Natural killer cell treated with Interleukin-12 subunit alpha and Interleukin-12 subunit beta and Interleukin-15 and Interleukin-18, amount 100 ng/mL, for 72 hours (primary cell): ENCODE results near the gene TCP1. TPM values are rescaled to one million over a fixed set of nuclear protein-coding genes. Genes with fewer than 3 reads are reported as not detected.
A peak's percentile ranks its signal among the peaks of the same experiment; 100 is the strongest.
"Not testable (repeated sequence)": the region's sequence is repeated elsewhere in the genome, so short reads cannot be mapped to it uniquely, and the experiment has no call there.

Source experiments
- ATAC-seq, 2 donors: fragments of 150-1000 bp; cut with Tn5 transposase in 1 of 2; sonication (Bioruptor Pico), chemical (Tn5 transposase) in 1 of 2; 2 replicates each; pipeline ENCODE4 v1.10.0; 2021
- DNase-seq: peaks from one replicate; pipeline ENCODE4 v3.0.0; 2022; ENCODE audit warnings: low spot score
- H3K27ac Mint-ChIP-seq, 2 donors: 1 replicate in 1 of 2; 2 replicates in 1 of 2; pipeline ENCODE4 v1.8.0; 2022; ENCODE audit warnings: mixed read lengths in 2 of 2, mild to moderate bottlenecking in 1 of 2, moderate library complexity in 1 of 2
- H3K27me3 Mint-ChIP-seq, 2 donors: 1 replicate in 1 of 2; 2 replicates in 1 of 2; pipeline ENCODE4 v1.8.0; 2022; ENCODE audit warnings: mixed read lengths in 2 of 2
- H3K36me3 Mint-ChIP-seq: one replicate; pipeline ENCODE4 v1.8.0; 2022; ENCODE audit warnings: mixed read lengths
- H3K4me1 Mint-ChIP-seq, 2 donors: 1 replicate in 1 of 2; 2 replicates in 1 of 2; pipeline ENCODE4 v1.8.0; 2022; ENCODE audit warnings: low read depth in 2 of 2, mixed read lengths in 2 of 2, mild to moderate bottlenecking in 1 of 2
- H3K4me3 Mint-ChIP-seq: one replicate; pipeline ENCODE4 v1.8.0; 2022; ENCODE audit warnings: mixed read lengths
- H3K9me3 Mint-ChIP-seq: 2 replicates; pipeline ENCODE4 v1.8.0; 2022; ENCODE audit warnings: mixed read lengths
- total RNA-seq, 2 donors: library from RNA; stranded (reverse); gene quantifications; one replicate each; pipeline ENCODE4 v1.2.3, GENCODE V29; 2022

Gene TCP1
- total RNA-seq, 2 donors from 2014 or later: 360 to 498 TPM

DNA sequence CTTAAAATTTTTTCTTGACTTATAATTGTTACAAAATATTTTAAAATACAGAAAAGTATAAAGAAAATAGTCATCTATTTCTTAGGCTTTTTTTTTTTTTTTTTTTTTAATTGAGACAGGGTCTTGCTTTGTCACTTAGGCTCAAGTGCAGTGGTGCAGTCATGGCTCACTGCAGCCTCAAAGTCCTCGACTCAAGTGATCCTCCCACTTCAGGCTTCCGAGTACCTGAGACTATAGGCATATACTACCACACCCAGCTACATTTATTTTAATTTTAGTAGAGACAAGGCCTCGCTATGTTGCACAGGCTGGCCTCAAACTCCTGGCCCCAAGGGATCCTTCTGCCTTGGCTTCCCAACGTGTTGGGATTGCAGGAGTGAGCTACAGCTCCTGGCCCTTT lies 32.9 kb downstream of the TCP1 start:
- Mint-ChIP-seq H3K36me3 (peaks cover 30% of the 10 kb centered on the region), H3K4me1 (peaks cover 23 to 25% of the 10 kb centered on the region in 2 donors), H3K4me3 (no peak overlapping the region), H3K27ac (no peak overlapping the region), H3K9me3 (no peaks in the 10 kb centered on the region), H3K27me3 (no peaks in the 10 kb centered on the region)
- no peak for ATAC-seq
- no peak for DNase-seq

DNA sequence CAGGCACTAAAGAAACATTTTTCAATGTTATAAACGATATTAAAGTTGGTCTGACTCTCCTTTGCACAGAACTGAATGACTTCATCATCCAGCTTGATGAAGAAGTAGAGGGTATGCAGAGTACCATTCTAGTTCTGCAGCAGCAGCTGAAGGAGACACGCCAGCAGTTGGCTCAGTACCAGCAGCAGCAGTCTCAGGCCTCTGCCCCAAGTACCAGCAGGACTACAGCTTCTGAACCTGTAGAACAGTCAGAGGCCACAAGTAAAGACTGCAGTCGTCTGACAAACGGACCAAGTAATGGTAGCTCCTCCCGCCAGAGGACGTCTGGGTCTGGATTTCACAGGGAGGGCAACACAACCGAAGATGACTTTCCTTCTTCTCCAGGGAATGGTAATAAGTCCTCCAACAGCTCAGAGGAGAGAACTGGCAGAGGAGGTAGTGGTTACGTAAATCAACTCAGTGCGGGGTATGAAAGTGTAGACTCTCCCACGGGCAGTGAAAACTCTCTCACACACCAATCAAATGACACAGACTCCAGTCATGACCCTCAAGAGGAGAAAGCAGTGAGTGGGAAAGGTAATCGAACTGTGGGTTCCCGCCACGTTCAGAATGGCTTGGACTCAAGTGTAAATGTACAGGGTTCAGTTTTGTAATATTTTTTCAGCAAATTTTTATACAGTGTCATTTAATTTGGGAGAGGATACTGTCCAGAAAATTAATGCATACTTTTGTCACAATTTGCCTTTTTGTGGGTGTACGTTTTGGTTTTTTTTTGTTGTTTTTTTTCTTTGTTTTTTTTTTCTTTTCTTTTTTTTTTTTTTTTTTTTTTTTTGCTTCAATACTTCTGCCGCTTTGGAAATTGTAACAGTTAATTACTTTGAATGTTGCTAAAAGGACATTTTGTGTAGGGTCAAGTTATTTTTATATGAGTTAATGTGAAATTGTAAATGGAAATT lies 34.2 kb downstream of the TCP1 start:
- H3K4me1 Mint-ChIP-seq: peaks cover 12 to 13% of the 10 kb centered on the region in 2 donors
- ATAC-seq (no peak), DNase-seq (no peak)
- no peak overlapping the region for H3K4me3 Mint-ChIP-seq
- no peaks in the 10 kb centered on the region for H3K9me3 Mint-ChIP-seq
- H3K27me3 Mint-ChIP-seq: no peaks in the 10 kb centered on the region
- peak overlapping the region in 1 of 2 donors; percentile 32 for H3K27ac Mint-ChIP-seq
- peaks cover 30% of the 10 kb centered on the region for H3K36me3 Mint-ChIP-seq

DNA sequence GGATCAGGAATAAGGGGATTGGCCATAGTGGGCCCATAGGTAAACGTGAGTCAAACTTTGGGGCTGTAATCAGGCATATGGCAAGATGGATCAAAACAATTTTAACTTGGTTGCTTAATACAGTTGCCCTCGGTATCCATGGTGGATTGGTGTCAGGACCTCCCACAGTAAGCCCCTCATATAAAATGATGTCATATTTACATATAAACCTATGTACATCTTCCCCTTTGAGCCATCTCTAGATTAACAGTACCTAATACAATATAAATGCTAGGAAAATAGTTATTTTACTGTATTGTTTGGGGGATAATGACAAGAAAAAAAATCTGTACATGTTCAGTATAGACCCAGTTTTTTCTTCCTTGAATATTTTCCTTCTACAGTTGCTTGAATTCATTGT lies 35.0 kb downstream of the TCP1 start:
- H3K4me3 Mint-ChIP-seq: no peak overlapping the region
- H3K27ac Mint-ChIP-seq: peak overlapping the region in 1 of 2 donors; percentile 42
- peaks cover 7% of the 10 kb centered on the region in 2 donors for H3K4me1 Mint-ChIP-seq
- H3K36me3 Mint-ChIP-seq: peaks cover 29% of the 10 kb centered on the region
- DNase-seq (no peak), ATAC-seq (no peak)
- H3K9me3 Mint-ChIP-seq: no peaks in the 10 kb centered on the region
- no peaks in the 10 kb centered on the region for H3K27me3 Mint-ChIP-seq

DNA sequence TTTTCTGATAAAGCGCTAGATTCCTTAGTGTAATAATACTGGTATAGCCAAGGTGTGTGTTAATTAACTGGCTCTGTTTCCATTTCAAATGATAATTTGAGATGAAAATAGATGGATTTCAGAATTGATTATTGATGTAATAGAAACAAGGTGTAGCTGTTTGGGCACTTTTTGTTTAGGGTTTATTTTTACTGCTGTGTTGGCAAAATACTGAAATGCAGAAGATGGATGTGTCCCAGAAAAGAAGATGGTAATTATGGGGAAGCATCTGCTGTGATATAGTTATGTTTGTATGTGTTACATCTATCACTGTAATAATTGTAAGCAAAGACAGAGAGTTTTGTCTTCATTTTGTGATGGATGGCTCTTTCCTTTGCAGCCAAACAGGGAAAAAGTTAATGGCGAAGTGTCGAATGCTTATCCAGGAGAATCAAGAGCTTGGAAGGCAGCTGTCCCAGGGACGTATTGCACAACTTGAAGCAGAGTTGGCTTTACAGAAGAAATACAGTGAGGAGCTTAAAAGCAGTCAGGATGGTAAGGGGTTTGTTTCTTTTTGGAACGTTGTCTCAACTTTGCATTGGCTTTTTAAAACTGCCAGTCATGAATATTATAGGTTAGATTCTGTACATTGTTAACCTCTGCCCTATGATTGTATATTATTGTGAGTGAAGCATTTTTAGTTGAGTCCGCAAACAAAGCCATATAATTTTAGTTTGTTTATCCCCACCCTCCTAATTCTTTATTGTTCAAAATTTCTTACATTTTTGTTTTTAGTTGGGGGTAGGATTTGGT lies 36.1 kb downstream of the TCP1 start:
- ATAC-seq (no peak), DNase-seq (no peak)
- Mint-ChIP-seq H3K36me3 (peaks cover 31% of the 10 kb centered on the region), H3K27ac (peak overlapping the region in 1 of 2 donors; percentile 42), H3K4me3 (no peak overlapping the region), H3K4me1 (peaks cover 2 to 3% of the 10 kb centered on the region in 2 donors), H3K9me3 (no peaks in the 10 kb centered on the region), H3K27me3 (no peaks in the 10 kb centered on the region)

DNA sequence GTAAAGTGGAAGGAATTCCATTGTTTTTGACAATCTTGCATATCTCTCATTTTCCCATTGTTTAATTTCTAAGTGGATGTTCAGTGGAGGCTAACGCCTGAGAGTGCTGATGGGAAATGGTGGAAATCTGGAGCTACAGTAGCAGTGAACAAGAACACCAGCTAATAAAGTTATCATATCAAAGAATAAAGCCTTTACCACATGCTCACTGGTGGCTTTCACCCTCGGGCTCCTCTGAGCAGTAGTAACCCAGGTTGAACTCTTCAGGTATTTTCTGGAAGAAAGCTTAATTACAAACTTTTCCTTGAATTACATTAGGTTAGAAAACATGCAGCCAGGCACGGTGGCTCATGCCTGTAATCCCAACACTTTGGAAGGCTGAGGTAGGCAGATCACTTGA lies 38.0 kb downstream of the TCP1 start:
- Mint-ChIP-seq H3K27me3 (no peaks in the 10 kb centered on the region), H3K36me3 (peaks cover 34% of the 10 kb centered on the region), H3K4me1 (no peaks in the 10 kb centered on the region), H3K9me3 (no peaks in the 10 kb centered on the region), H3K27ac (no peak overlapping the region), H3K4me3 (no peak overlapping the region)
- no peak for DNase-seq
- no peak for ATAC-seq

DNA sequence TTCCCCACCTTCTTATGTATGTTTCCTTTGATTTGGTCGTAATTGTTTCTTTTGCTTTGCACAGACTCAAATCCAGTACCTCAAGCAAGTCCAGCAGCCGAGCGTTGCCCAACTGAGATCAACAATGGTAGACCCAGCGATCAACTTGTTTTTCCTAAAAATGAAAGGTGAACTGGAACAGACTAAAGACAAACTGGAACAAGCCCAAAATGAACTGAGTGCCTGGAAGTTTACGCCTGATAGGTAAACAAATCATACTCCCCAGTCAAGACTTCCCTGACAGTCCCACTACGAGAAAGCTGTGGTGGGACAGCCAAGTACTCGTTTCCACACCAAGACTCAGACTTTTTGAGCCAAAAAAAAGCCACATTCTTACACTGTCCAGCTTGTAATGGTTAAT lies 41.3 kb downstream of the TCP1 start:
- not testable (repeated sequence) for H3K4me3 Mint-ChIP-seq, H3K9me3 Mint-ChIP-seq, H3K27me3 Mint-ChIP-seq, ATAC-seq, DNase-seq
- Mint-ChIP-seq H3K4me1 (peaks cover 12 to 14% of the 10 kb centered on the region in 2 donors), H3K36me3 (peaks cover 42% of the 10 kb centered on the region), H3K27ac (peak overlapping the region in 1 of 2 donors; percentile 39)

DNA sequence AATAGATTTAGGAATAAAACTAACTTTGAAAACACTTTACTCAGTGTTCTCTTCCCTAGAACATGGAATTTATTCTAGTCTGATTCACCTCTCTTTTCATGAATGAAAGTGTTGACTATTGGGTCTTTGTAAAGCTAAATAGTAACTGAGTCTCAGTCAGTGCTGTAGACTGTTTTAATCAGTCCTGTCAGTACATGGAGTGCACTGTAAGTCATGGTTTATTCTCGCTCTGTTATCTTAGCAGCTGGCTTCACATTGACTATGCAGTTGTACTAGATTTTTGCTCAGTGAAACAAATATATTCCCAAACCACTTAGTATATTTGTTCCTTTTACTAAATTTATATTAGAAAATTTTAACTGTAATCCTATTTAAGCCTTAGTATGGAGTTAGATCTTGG lies 42.6 kb downstream of the TCP1 start:
- Mint-ChIP-seq H3K27ac (no peak overlapping the region), H3K4me1 (peaks cover 12 to 14% of the 10 kb centered on the region in 2 donors), H3K4me3 (no peak overlapping the region), H3K9me3 (no peaks in the 10 kb centered on the region), H3K36me3 (peaks cover 39% of the 10 kb centered on the region), H3K27me3 (no peaks in the 10 kb centered on the region)
- DNase-seq (no peak), ATAC-seq (no peak)

DNA sequence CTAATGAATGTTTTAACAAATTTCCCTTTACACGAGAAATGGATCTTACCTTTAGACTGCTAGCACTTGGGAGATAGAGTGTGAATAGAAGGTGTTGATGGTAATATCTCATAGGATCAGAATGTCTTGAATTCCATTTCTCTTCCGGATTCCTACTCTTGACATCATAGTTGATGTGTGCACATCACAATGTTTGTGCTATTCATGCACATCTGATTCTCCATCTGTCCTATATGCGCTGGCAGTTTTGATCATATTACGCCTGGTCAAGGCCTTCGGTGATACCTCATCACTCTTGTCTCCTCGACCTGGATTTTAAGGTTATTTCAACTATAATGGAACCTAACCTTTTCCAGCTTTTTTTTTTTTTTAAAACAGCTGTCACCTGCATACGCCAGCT lies 44.3 kb downstream of the TCP1 start:
- DNase-seq: no peak
- Mint-ChIP-seq H3K4me1 (peaks cover 14 to 16% of the 10 kb centered on the region in 2 donors), H3K4me3 (no peak overlapping the region), H3K27me3 (no peaks in the 10 kb centered on the region), H3K9me3 (no peaks in the 10 kb centered on the region), H3K27ac (peak overlapping the region; percentile 35 to 61), H3K36me3 (peaks cover 45% of the 10 kb centered on the region)
- ATAC-seq: no peak

DNA sequence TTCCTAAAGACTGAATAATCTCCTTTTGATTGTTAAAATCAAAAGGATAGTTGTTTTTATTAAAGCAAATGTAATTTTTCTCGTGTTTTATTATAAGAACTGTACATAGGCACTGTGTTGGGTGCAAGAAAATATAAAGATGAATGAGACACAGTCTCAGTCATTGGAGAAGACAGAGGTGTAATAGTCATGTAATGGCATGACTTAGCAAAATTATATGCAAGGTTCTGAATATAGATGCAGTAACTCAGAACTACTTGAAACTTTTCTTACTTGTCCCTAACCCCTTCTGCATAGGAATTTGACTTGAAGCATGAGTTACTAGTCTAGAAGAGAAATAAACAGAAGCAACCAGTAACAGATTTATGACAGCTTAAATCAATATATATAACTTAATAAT lies 47.2 kb downstream of the TCP1 start:
- peaks cover 22 to 25% of the 10 kb centered on the region in 2 donors for H3K4me1 Mint-ChIP-seq
- no peaks in the 10 kb centered on the region for H3K27me3 Mint-ChIP-seq
- ATAC-seq: no peak
- no peak overlapping the region for H3K27ac Mint-ChIP-seq
- H3K36me3 Mint-ChIP-seq: peaks cover 30% of the 10 kb centered on the region
- H3K4me3 Mint-ChIP-seq: no peak overlapping the region
- no peak for DNase-seq
- no peaks in the 10 kb centered on the region for H3K9me3 Mint-ChIP-seq

DNA sequence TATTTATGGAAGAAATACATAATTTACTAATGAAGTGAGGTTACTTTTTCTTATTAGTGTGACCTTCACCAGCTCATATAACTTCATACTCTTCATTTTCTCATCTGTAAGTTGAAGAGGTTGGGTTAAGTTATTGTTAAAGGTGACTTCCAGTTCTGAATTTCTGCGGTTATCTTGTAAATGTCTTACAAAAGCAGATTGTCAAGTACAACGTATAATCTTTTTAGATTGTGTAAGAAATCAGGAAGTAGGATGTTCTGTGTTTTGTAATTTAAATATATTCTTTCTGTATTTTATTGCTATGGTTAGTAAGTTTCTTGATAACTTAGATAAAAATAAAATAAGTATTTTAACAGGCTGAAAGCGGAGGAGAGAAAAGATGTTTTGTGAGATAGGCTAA lies 50.1 kb downstream of the TCP1 start:
- no peak overlapping the region for H3K4me3 Mint-ChIP-seq
- no peak for ATAC-seq
- H3K27me3 Mint-ChIP-seq: no peaks in the 10 kb centered on the region
- no peaks in the 10 kb centered on the region for H3K9me3 Mint-ChIP-seq
- peaks cover 12% of the 10 kb centered on the region for H3K36me3 Mint-ChIP-seq
- H3K27ac Mint-ChIP-seq: peak overlapping the region; percentile 31 to 35
- DNase-seq: no peak
- peaks cover 10 to 19% of the 10 kb centered on the region in 2 donors for H3K4me1 Mint-ChIP-seq

DNA sequence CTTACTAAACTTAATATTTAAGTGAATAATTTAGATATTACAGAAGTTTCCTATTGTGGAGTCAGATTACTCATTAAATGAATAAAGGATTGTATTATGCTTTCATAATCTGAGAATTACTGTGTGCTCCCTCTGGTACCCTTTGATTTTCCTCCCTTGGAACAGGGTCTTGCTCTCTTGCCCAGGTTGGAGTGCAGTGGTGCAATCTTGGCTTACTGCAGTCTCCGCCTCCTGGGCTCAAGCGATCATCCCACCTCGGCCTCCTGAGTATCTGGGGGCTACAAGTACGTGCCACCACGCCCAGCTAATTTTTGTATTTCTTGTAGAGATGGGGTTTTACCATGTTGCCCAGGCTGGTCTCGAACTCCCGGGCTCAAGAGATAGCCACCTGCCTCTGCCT lies 52.5 kb downstream of the TCP1 start:
- Mint-ChIP-seq H3K4me1 (peaks cover 29 to 35% of the 10 kb centered on the region in 2 donors), H3K27me3 (no peaks in the 10 kb centered on the region), H3K9me3 (no peaks in the 10 kb centered on the region), H3K36me3 (peaks cover 6% of the 10 kb centered on the region), H3K4me3 (no peak overlapping the region), H3K27ac (peak overlapping the region in 1 of 2 donors; percentile 25)
- ATAC-seq (no peak), DNase-seq (no peak)

DNA sequence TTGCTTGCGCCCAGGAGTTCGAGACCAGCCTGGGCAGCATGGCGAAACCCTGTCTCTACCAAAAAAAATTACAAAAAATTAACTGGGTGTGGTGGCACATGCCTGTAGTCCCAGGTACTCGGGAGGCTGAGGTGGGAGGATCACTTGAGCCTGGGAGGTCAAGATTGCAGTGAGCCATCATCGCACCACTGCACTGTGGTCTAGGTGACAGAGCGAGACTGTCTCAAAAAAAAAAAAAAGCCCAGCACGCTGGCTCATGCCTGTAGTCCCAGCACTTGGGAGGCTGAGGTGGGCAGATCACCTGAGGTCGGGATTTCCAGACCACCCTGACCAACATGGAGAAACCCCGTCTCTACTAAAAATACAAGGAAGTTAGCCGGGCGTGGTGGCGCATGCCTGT lies 56.0 kb downstream of the TCP1 start:
- ATAC-seq: peak; percentile 59 to 62
- Mint-ChIP-seq H3K27ac (peak overlapping the region in 1 of 2 donors; percentile 82), H3K4me1 (peaks cover 45 to 50% of the 10 kb centered on the region in 2 donors), H3K4me3 (peak overlapping the region; percentile 43)
- H3K36me3 Mint-ChIP-seq, H3K27me3 Mint-ChIP-seq, H3K9me3 Mint-ChIP-seq, DNase-seq: not testable (repeated sequence)

DNA sequence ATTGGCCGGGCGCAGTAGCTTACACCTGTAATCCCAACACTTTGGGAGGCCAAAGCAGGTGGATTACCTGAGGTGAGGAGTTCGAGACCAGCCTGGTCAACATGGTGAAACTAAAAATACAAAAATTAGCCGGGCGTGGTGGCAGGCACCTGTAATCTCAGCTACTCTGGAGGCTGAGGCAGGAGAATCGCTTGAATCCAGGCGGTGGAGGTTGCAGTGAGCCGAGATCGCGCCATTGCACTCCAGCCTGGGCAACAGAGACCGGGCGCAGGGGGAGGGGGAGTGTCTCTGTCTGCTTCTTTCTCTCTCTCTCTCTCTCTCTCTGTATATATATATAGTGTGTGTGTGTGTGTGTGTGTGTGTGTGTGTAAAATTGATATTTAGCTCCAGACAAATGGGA lies 56.9 kb downstream of the TCP1 start:
- H3K4me1 Mint-ChIP-seq: peaks cover 39 to 46% of the 10 kb centered on the region in 2 donors
- H3K27ac Mint-ChIP-seq: peak overlapping the region in 1 of 2 donors; percentile 82
- ATAC-seq, H3K9me3 Mint-ChIP-seq, H3K27me3 Mint-ChIP-seq, DNase-seq, H3K36me3 Mint-ChIP-seq: not testable (repeated sequence)
- H3K4me3 Mint-ChIP-seq: peak overlapping the region; percentile 43

DNA sequence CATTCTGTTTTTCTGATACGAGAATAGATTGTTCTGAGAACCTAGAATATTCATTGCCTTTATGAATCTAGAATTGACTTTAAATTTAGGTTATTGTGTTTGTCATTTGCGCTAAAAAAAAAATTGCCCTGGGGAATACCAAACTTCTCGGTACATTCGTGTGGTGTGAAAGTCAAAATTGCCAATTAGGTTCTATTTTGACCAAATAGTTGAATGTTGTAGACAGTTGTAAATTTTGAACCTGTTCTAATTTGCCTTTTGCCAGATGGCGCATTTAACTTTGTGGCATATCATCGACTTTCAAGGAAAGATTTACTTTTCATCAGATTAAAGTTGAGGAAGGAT lies 59.1 kb downstream of the TCP1 start:
- DNase-seq: no peak
- Mint-ChIP-seq H3K27me3 (no peaks in the 10 kb centered on the region), H3K27ac (peak overlapping the region in 1 of 2 donors; percentile 94), H3K36me3 (peaks cover 8% of the 10 kb centered on the region), H3K9me3 (no peaks in the 10 kb centered on the region), H3K4me3 (peak overlapping the region; percentile 94), H3K4me1 (peaks cover 41 to 56% of the 10 kb centered on the region in 2 donors)
- no peak for ATAC-seq
